Mesothelial cell of epicardium (in vitro differentiated cells): Measurements from ENCODE around the gene SLC26A8. TPM values are rescaled to one million over a fixed set of nuclear protein-coding genes. Genes with fewer than 3 reads are reported as not detected.
A peak's percentile ranks its signal among the peaks of the same experiment; 100 is the strongest.
"Not testable (repeated sequence)": the region's sequence is repeated elsewhere in the genome, so short reads cannot be mapped to it uniquely, and the experiment has no call there.

Experiments used
- DNase-seq, 2 experiments: peaks; one replicate each; pipeline ENCODE4 v3.0.0; 2021; ENCODE audit warnings: low spot score in 2 of 2; ENCODE audit not compliant: unreplicated experiment in 2 of 2
- H3K27ac Mint-ChIP-seq: 2 replicates; pipeline ENCODE4 v1.8.0; 2021; ENCODE audit warnings: mixed read lengths
- H3K27me3 Mint-ChIP-seq: 2 replicates; pipeline ENCODE4 v1.8.0; 2021; ENCODE audit warnings: low read depth, mixed read lengths
- H3K36me3 Mint-ChIP-seq: 2 replicates; pipeline ENCODE4 v1.8.0; 2021; ENCODE audit warnings: mixed read lengths
- H3K4me1 Mint-ChIP-seq: 2 replicates; pipeline ENCODE4 v1.8.0; 2021; ENCODE audit warnings: mixed read lengths
- H3K4me3 Mint-ChIP-seq: 2 replicates; pipeline ENCODE4 v1.8.0; 2021; ENCODE audit warnings: mild to moderate bottlenecking, moderate library complexity, mixed read lengths
- H3K9me3 Mint-ChIP-seq: 2 replicates; pipeline ENCODE4 v1.8.0; 2021; ENCODE audit warnings: mixed read lengths
- total RNA-seq: library from RNA; stranded (reverse); gene quantifications from 3 replicates; pipeline ENCODE4 v1.2.1, GENCODE V29; 2021
- TF ChIP-seq, protein P1 (sequence below): fragments of 200-600 bp; sonication (generic); IDR thresholded peaks from one replicate; pipeline ENCODE4 v1.5.0; 2021; ENCODE audit warnings: antibody characterized with exemption; ENCODE audit not compliant: unreplicated experiment

The SLC26A8 gene
- total RNA-seq, 1 donor from 2014 or later = 0.29 TPM

DNA sequence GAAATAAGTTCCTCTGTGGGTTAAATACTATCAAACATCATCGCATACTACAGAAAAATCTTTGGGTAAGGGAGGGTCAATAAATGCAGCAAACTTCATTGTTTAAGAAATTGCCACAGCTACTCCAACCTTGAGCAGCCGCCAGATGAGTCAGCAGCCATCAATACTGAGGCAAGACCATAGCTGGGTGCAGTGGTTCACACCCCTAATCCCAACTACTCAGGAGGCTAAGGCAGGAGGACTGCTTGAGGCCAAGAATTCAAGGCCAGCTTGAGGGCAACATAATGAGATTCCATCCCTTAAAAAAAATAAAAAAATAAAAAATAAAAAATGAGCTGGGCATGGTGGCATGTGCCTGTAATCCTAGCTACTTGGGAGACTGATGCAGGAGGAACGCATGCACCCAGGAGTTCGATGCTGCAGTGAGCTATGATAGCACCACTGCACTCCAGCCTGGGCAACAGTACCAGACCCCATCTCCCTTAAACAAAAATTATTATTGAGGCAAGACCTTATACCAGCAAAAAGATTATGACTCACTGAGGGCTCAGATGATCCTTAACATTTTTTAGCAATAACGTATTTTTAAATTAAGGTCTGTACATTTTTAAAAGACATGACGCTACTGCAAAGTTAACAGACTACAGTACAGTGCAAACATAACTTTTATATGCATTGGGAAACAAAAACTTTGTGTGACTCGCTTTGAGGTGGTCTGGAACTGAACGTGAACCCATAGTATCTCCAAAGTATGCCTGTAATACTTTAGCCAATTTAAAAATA is 112.4 kb downstream of the SLC26A8 start:
- H3K4me1 Mint-ChIP-seq = peaks cover 2% of the 10 kb centered on the region
- no peak overlapping the region for H3K27ac Mint-ChIP-seq
- no peaks in the 10 kb centered on the region for H3K27me3 Mint-ChIP-seq
- TF ChIP-seq, protein P1, sequence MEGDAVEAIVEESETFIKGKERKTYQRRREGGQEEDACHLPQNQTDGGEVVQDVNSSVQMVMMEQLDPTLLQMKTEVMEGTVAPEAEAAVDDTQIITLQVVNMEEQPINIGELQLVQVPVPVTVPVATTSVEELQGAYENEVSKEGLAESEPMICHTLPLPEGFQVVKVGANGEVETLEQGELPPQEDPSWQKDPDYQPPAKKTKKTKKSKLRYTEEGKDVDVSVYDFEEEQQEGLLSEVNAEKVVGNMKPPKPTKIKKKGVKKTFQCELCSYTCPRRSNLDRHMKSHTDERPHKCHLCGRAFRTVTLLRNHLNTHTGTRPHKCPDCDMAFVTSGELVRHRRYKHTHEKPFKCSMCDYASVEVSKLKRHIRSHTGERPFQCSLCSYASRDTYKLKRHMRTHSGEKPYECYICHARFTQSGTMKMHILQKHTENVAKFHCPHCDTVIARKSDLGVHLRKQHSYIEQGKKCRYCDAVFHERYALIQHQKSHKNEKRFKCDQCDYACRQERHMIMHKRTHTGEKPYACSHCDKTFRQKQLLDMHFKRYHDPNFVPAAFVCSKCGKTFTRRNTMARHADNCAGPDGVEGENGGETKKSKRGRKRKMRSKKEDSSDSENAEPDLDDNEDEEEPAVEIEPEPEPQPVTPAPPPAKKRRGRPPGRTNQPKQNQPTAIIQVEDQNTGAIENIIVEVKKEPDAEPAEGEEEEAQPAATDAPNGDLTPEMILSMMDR = no peak
- no peak overlapping the region for H3K4me3 Mint-ChIP-seq
- no peak for DNase-seq
- H3K9me3 Mint-ChIP-seq = peaks cover 36% of the 10 kb centered on the region
- H3K36me3 Mint-ChIP-seq = peaks cover 59% of the 10 kb centered on the region

DNA sequence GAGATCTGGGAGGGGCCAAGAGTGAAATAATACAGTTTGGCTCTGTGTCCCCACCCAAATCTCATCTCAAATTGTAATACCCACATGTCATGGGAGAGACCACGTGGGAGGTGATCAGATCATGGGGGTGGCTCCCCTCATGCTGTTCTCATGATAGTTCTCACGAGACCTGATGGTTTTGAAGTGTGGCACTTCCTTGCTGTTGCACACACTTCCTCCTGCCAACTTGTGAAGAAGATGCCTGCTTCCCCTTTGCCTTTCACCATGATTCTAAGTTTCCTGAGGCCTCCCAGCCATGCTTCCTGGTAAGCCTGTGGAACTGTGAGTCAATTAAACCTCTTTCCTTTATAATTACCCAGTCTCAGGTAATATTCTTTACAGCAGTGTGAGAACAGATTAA is 114.9 kb downstream of the SLC26A8 start:
- DNase-seq, H3K27ac Mint-ChIP-seq, H3K27me3 Mint-ChIP-seq, H3K4me3 Mint-ChIP-seq, H3K4me1 Mint-ChIP-seq: not testable (repeated sequence)
- peaks cover 68% of the 10 kb centered on the region for H3K36me3 Mint-ChIP-seq
- peaks cover 36% of the 10 kb centered on the region for H3K9me3 Mint-ChIP-seq

DNA sequence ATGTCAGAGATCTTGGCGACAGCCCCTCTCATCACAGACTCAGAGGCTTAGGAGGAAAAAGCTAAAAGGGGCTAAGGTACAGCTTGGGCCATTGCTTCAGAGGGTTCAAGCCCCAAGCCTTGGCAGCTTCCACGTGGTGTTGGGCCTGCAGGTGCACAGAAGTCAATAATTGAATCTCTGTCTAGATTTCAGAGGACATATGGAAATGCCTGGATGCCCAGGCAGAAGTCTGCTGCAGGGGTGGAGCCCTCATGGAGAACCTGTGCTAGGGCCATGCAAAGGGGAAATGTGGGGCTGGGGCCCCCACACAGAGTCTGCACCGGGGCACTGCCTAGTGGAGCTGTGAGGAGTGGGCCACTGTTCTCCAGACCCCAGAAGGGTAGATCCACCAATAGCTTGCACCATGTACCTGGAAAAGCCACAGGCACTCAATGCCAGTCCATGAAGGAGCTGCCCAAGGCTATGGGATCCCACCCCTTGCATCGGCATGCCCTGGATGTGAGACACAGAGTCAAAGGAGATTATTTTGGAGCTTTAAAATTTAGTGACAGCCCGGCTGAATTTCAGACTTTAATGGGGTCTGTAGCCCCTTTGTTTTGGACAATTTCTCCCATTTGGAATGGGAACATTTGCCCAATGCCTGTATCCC is 115.6 kb downstream of the SLC26A8 start:
- peaks cover 67% of the 10 kb centered on the region for H3K36me3 Mint-ChIP-seq
- H3K4me3 Mint-ChIP-seq, H3K4me1 Mint-ChIP-seq, DNase-seq, H3K27ac Mint-ChIP-seq, H3K27me3 Mint-ChIP-seq: not testable (repeated sequence)
- H3K9me3 Mint-ChIP-seq = peaks cover 36% of the 10 kb centered on the region

DNA sequence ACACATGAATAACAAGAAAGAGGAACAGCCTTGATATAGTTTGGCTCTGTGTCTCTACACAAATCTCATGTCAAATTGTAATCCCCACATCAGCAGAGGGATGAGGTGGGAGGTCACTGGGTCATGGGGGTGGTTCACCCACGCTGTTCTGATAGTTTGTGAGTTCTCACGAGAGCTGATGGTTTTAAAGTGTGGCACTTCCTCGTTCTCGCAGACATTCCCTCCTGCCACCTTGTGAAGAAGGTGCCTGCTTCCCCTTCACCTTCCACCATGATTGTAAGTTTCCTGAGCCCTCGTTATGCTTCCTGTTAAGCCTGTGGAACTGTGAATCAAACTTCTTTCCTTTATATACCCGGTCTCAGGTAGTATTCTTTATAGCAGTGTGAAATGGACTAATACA is 116.7 kb downstream of the SLC26A8 start:
- TF ChIP-seq, protein P1 = no peak
- no peak for DNase-seq
- no peaks in the 10 kb centered on the region for H3K27me3 Mint-ChIP-seq
- H3K9me3 Mint-ChIP-seq = peaks cover 36% of the 10 kb centered on the region
- H3K4me1 Mint-ChIP-seq = peaks cover 3% of the 10 kb centered on the region
- no peak overlapping the region for H3K27ac Mint-ChIP-seq
- H3K36me3 Mint-ChIP-seq = peaks cover 61% of the 10 kb centered on the region
- no peak overlapping the region for H3K4me3 Mint-ChIP-seq

DNA sequence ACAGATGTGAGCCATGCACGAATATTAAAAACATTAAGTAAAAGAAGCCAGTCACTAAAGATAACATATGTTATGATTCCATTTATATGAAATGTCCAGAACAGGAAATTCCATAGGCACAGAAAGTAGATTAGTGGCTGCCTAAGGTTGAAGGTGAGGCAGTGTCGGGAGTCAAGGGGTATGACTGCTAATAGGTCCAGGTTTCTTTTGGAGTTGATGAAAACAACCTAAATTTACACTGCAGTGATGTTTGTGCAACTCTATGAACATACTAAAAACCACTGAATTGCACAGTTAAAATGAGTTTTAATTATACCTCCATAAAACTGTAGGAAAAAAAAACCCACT is 118.0 kb downstream of the SLC26A8 start:
- peaks cover 34% of the 10 kb centered on the region for H3K9me3 Mint-ChIP-seq
- no peak for DNase-seq
- TF ChIP-seq, protein P1 = no peak
- no peaks in the 10 kb centered on the region for H3K27me3 Mint-ChIP-seq
- peaks cover 49% of the 10 kb centered on the region for H3K36me3 Mint-ChIP-seq
- peaks cover 3% of the 10 kb centered on the region for H3K4me1 Mint-ChIP-seq
- H3K4me3 Mint-ChIP-seq = no peak overlapping the region
- peak overlapping the region; percentile 54 for H3K27ac Mint-ChIP-seq

DNA sequence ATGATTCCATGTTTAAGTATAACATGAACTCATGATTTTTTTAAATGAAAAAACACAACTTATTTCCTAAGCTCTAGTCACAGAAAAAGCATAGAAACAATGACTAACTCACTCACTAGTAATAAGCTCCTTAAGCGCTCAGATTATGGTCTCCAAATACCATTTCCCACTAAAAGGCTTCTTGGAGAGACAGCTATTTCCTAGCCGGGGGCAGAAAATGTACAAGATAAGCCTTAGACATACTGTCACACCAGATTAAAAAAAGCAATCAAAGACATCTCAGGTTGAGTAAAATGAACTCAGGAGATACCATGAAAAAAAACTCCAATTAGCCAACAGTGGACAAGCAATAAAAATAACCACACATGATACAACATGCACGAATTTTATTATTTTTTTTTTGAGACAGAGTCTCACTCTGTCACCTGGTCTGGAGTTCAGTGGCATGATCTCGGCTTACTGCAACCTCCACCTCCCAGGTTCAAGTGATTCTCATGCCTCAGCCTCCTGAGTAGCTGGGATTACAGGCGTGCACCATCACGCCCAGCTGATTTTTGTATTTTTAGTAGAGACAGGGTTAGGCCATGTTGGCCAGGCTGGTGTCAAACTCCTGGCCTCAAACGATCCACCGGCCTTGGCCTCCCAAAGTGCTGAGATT is 118.5 kb downstream of the SLC26A8 start:
- Mint-ChIP-seq H3K27me3 (no peaks in the 10 kb centered on the region), H3K27ac (peak overlapping the region; percentile 54), H3K4me1 (peaks cover 3% of the 10 kb centered on the region), H3K4me3 (no peak overlapping the region), H3K36me3 (peaks cover 45% of the 10 kb centered on the region), H3K9me3 (peaks cover 31% of the 10 kb centered on the region)
- DNase-seq = no peak
- TF ChIP-seq, protein P1 = no peak
